A673 (cell line): ENCODE data around the gene BUB1B. TPM values are rescaled to one million over a fixed set of nuclear protein-coding genes. Genes with fewer than 3 reads are reported as not detected.

Experiments used
- BruUV-seq: library from RNA; stranded (reverse); fragments of 400-500 nt; replicated peaks from 2 replicates; lab custom pipeline; 2021; lab: Mats Ljungman, UMichigan
- CTCF ChIA-PET: fragments of 300-600 bp; sonication (Branson Sonifier 250); formaldehyde crosslinking; loops from one replicate; lab custom pipeline; 2022; ENCODE audit warnings: antibody characterized with exemption; lab: Charles Lee
- POLR2A ChIA-PET: fragments of 300-600 bp; sonication (Branson Sonifier 250); formaldehyde crosslinking; loops from one replicate; lab custom pipeline; 2022; ENCODE audit warnings: antibody characterized with exemption; ENCODE audit not compliant: low non-redundant PET; lab: Charles Lee
- DNase-seq: peaks from one replicate; pipeline ENCODE4 v3.0.0-alpha.2; 2015; ENCODE audit warnings: low spot score
- H3K27ac ChIP-seq: fragments of 200-600 bp; sonication (generic); 2 replicates; pipeline ENCODE4 v1.5.1; 2016; ENCODE audit warnings: mixed run types, low read depth, mild to moderate bottlenecking, mixed read lengths, antibody characterized with exemption, low read length; ENCODE audit not compliant: poor library complexity, severe bottlenecking
- H3K27me3 ChIP-seq: fragments of 200-600 bp; sonication (generic); replicated peaks from 2 replicates; pipeline ENCODE4 v1.6.1; 2017; ENCODE audit warnings: mixed run types, low read depth, mild to moderate bottlenecking, mixed read lengths, antibody characterized with exemption, low read length; ENCODE audit not compliant: insufficient read depth, poor library complexity
- H3K36me3 ChIP-seq: fragments of 200-600 bp; sonication (generic); 2 replicates; pipeline ENCODE4 v1.6.1; 2016; ENCODE audit warnings: mixed run types, mild to moderate bottlenecking, mixed read lengths, antibody characterized with exemption, low read length; ENCODE audit not compliant: insufficient read depth, poor library complexity, severe bottlenecking
- H3K4me1 ChIP-seq: fragments of 200-600 bp; sonication (generic); 2 replicates; pipeline ENCODE4 v1.6.1; 2017; ENCODE audit warnings: mixed run types, mild to moderate bottlenecking, mixed read lengths, antibody characterized with exemption, low read length; ENCODE audit not compliant: insufficient read depth, poor library complexity, severe bottlenecking
- H3K4me3 ChIP-seq: fragments of 200-600 bp; sonication (generic); 2 replicates; pipeline ENCODE4 v1.5.1; 2016; ENCODE audit warnings: low read depth, mixed run types, mild to moderate bottlenecking, mixed read lengths, low read length; ENCODE audit not compliant: poor library complexity, severe bottlenecking
- H3K9me3 ChIP-seq: fragments of 200-600 bp; sonication (generic); 2 replicates; pipeline ENCODE4 v1.6.1; 2016; ENCODE audit warnings: mixed run types, low read depth, mild to moderate bottlenecking, mixed read lengths, antibody characterized with exemption, low read length; ENCODE audit not compliant: poor library complexity, severe bottlenecking
- CTCF ChIP-seq: fragments of 300-800, 200-600 bp; sonication (generic); conservative IDR thresholded peaks from 2 replicates; pipeline ENCODE4 v1.5.1; 2017; ENCODE audit warnings: low read depth, mild to moderate bottlenecking, antibody characterized with exemption, low read length, moderate library complexity, mixed read lengths
- EZH2 ChIP-seq: fragments of 200-600 bp; sonication (generic); IDR thresholded peaks from 2 replicates; pipeline ENCODE4 v1.6.1; 2017; ENCODE audit warnings: borderline replicate concordance, low read depth, mild to moderate bottlenecking, mixed read lengths, antibody characterized with exemption, low read length; ENCODE audit not compliant: poor library complexity, severe bottlenecking
- intact Hi-C: fragments of 100-400 bp; cut with micrococcal nuclease; formaldehyde crosslinking; loops from one replicate; pipeline ENCODE4 v1.10.0; 2022; ENCODE audit not compliant: unreplicated experiment
- total RNA-seq: library from RNA; stranded (reverse); gene quantifications from 2 replicates; pipeline ENCODE4 v1.2.3, GENCODE V29; 2021

Gene BUB1B
- total RNA-seq, 1 experiment from 2014 or later, result 196 TPM

GRCh38 chr15:40233727-40234577, 73.1 kb downstream of the BUB1B start:
- intact Hi-C loops, result no loop called here
- H3K27ac ChIP-seq, result no peak overlapping the region
- H3K4me1 ChIP-seq, result peaks cover 2% of the 10 kb centered on the region
- no peaks in the 10 kb centered on the region for H3K27me3 ChIP-seq
- no TSS peak for BruUV-seq
- no peak for DNase-seq
- H3K36me3 ChIP-seq, result peaks cover 11% of the 10 kb centered on the region
- no peaks in the 10 kb centered on the region for H3K9me3 ChIP-seq
- ChIA-PET CTCF (no interaction called here), POLR2A (no interaction called here)
- no peak for TF ChIP-seq EZH2
- TF ChIP-seq CTCF, result no peak
- H3K4me3 ChIP-seq, result no peak overlapping the region

- Histone ChIP-seq H3K27ac (no peak overlapping the region), H3K9me3 (no peaks in the 10 kb centered on the region), H3K27me3 (no peaks in the 10 kb centered on the region), H3K4me3 (no peak overlapping the region), H3K4me1 (peaks cover 9% of the 10 kb centered on the region), H3K36me3 (peaks cover 3% of the 10 kb centered on the region)
- intact Hi-C loops, result no loop called here
- no TSS peak for BruUV-seq
- ChIA-PET POLR2A (no interaction called here), CTCF (no interaction called here)
- no peak for TF ChIP-seq EZH2
- no peak for TF ChIP-seq CTCF
- no peak for DNase-seq
These were observed 73.9 kb downstream of the BUB1B start for GRCh38 chr15:40234783-40235182.

GRCh38 chr15:40235201-40235885, 74.5 kb downstream of the BUB1B start:
- H3K9me3 ChIP-seq, result no peaks in the 10 kb centered on the region
- TF ChIP-seq CTCF (no peak), EZH2 (no peak)
- H3K36me3 ChIP-seq, result no peaks in the 10 kb centered on the region
- peaks cover 9% of the 10 kb centered on the region for H3K4me1 ChIP-seq
- ChIA-PET POLR2A (no interaction called here), CTCF (no interaction called here)
- no peak for DNase-seq
- no peaks in the 10 kb centered on the region for H3K27me3 ChIP-seq
- H3K4me3 ChIP-seq, result no peak overlapping the region
- intact Hi-C loops, result no loop called here
- BruUV-seq, result no TSS peak
- H3K27ac ChIP-seq, result no peak overlapping the region
